ENCODE measurements around the gene CHST10.
"Not testable (repeated sequence)": the region's sequence is repeated elsewhere in the genome, so short reads cannot be mapped to it uniquely, and the experiment has no call there.

CHST10 gene

GRCh38 chr2:100416935-100417710 is at the start of gene CHST10:
CHST10 (minus strand) TSS chr2:100417668; CDS start chr2:100406675, 10,993 bp downstream.
- peak; percentile 60 for DNase-seq (ENCODE audit: low read depth)

GRCh38 chr2:100460904-100461530 is 43.5 kb upstream of the CHST10 start:
- no peak for DNase-seq (ENCODE audit: low read depth)

- not testable (repeated sequence) for DNase-seq (ENCODE audit: low read depth)
These were observed 38.9 kb upstream of the CHST10 start for GRCh38 chr2:100456357-100456756.

- DNase-seq (ENCODE audit: low read depth), result no peak
These were observed 36.4 kb upstream of the CHST10 start for GRCh38 chr2:100453853-100454252.

- DNase-seq (ENCODE audit: low read depth), result no peak
These were observed 34.3 kb upstream of the CHST10 start for GRCh38 chr2:100451734-100452133.

GRCh38 chr2:100451092-100451491 is 33.6 kb upstream of the CHST10 start:
- no peak for DNase-seq (ENCODE audit: low read depth)

GRCh38 chr2:100446696-100447095 is 29.2 kb upstream of the CHST10 start:
- no peak for DNase-seq (ENCODE audit: low read depth)

GRCh38 chr2:100437751-100438150 is 20.3 kb upstream of the CHST10 start:
- no peak for DNase-seq (ENCODE audit: low read depth)

- no peak for DNase-seq (ENCODE audit: low read depth)
These were observed 12.3 kb upstream of the CHST10 start for GRCh38 chr2:100429726-100430125.

GRCh38 chr2:100427627-100428258 is 10.3 kb upstream of the CHST10 start:
- peak; percentile 54 for DNase-seq (ENCODE audit: low read depth)

GRCh38 chr2:100427111-100427510 is 9.6 kb upstream of the CHST10 start:
- DNase-seq (ENCODE audit: low read depth), result no peak

GRCh38 chr2:100426384-100426720 is 8.9 kb upstream of the CHST10 start:
- DNase-seq (ENCODE audit: low read depth), result no peak

GRCh38 chr2:100425573-100426383 is 8.3 kb upstream of the CHST10 start:
- no peak for DNase-seq (ENCODE audit: low read depth)

- no peak for DNase-seq (ENCODE audit: low read depth)
These were observed 7.6 kb upstream of the CHST10 start for GRCh38 chr2:100425107-100425506.

GRCh38 chr2:100424277-100424875 is 6.9 kb upstream of the CHST10 start:
- no peak for DNase-seq (ENCODE audit: low read depth)

- DNase-seq (ENCODE audit: low read depth), result no peak
These were observed 6.2 kb upstream of the CHST10 start for GRCh38 chr2:100423631-100424030.

GRCh38 chr2:100422320-100423055 is 5.0 kb upstream of the CHST10 start:
- DNase-seq (ENCODE audit: low read depth), result no peak

GRCh38 chr2:100419915-100420314 is 2.4 kb upstream of the CHST10 start:
- DNase-seq (ENCODE audit: low read depth), result no peak

- DNase-seq (ENCODE audit: low read depth), result no peak
These were observed 1.0 kb upstream of the CHST10 start for GRCh38 chr2:100418406-100418962.

- DNase-seq (ENCODE audit: low read depth), result no peak
These were observed 250 bp upstream of the CHST10 start for GRCh38 chr2:100417711-100418124.

GRCh38 chr2:100416397-100416934 is 1.0 kb downstream of the CHST10 start:
- no peak for DNase-seq (ENCODE audit: low read depth)
